D341Med (cell line): ENCODE measurements around the gene GNAO1.

ENCODE experiments used
- DNase-seq: peaks from one replicate; pipeline ENCODE4 v3.0.0; 2012; ENCODE audit warnings: low spot score

Gene GNAO1

GRCh38 chr16:56289862-56290261, 98.6 kb downstream of the GNAO1 start:
- DNase-seq = peak; percentile 63

GRCh38 chr16:56294014-56294413, 102.7 kb downstream of the GNAO1 start:
- no peak for DNase-seq

- DNase-seq = no peak
These were observed 103.3 kb downstream of the GNAO1 start for GRCh38 chr16:56294579-56294978.

DNA sequence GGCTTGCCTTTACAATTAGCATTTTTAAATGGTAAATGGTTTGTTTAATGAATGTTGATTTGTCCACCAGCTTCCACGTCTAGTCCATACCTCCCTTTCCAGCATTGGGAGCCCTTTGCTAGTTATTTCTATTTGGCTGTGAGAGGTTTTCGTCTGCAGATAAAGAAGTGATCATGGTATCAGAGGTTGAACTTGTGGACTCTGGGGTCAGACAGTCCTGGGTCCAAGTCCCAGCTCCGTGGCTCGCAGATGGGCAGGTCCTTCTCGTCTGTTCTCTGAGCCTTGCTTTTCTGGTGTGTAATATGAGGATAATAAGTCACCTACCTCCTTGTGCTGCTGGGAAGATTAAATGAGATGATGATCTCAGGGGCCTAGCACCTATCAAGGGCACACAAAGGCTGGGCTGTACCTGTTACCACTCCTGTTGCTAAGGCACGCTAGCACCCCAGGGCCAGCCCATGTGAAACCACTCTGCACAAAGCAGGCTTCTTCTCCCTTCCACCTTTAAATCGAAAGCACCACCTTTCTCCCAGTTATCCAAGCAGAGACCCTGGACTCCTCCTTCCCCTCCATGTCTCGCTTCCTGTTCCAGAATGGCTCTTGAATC, 103.9 kb downstream of the GNAO1 start:
- no peak for DNase-seq

DNA sequence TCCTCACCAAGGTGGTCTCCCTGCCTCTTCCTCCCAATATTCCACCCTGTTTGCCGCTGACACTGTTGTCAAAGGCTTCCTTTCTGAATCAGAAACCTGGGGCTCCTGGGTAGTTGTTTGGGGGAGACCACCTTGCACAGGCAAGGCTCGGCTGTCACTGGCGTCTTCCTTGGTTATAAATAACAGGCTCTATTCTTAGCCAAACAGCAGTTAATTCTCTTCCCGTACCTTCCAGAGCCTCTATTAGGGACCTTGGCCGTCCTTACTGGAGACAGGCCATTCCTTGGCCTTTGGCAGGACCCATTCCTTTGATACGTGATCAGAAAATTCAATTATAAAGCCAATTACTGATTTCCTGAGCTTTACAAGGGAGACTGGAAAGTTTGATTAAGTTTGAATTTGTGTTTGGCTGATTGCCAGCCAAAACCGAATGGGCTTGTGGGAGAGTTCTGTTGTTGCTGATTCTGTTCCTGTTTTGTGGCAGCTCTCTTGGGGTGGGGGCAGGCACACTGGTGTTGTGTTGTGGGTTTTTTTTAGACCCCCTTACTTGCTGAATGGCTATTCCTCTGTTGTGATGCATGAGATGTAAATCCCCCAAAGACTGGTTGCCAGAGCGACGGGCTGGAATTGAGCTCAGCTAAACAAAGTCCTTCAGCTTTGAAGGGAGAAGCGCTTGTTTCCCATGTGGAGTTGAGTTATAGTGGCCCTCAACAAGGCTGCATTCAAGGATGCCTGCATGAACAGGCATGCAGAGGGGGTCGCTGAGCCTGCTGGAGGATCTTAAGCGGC, 104.6 kb downstream of the GNAO1 start:
- DNase-seq = no peak

DNA sequence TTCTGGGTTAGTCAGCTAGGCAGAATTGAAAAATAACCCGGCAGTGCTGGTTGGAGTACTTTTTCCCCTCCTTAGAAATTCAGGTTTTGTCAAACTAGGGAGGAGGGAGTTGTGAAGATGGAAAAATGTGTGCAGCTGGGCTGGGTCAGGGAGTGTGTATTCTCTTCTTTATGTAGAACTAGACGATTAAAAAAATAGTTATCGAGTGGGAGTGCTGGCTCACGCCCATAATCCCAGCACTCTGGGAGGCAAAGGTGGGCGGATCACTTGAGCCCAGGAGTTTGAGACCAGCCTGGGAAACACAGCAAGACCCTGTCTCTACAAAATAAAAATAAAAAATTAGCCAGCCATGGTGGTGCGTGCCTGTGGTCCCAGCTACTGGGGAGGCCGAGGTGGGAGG, 106.4 kb downstream of the GNAO1 start:
- DNase-seq = no peak

DNA sequence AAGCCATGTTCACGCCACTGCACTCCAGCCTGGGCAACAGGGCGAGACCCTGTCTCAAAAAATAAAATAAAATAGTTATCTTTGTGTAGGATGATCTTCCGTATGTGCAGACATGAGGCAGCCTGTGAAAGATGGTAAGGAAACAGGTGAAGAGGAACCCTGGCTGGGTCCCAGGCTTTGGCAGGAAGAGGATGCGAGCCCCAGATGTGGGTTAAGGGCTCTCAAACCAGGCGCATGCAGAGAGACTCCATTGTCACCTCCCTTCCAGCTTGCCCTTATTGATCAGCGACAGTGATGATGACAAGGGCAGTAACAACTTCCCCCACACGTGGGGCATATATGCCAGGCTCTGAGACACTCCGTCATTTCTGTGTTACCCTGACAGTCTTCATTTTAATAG, 106.8 kb downstream of the GNAO1 start:
- no peak for DNase-seq

DNA sequence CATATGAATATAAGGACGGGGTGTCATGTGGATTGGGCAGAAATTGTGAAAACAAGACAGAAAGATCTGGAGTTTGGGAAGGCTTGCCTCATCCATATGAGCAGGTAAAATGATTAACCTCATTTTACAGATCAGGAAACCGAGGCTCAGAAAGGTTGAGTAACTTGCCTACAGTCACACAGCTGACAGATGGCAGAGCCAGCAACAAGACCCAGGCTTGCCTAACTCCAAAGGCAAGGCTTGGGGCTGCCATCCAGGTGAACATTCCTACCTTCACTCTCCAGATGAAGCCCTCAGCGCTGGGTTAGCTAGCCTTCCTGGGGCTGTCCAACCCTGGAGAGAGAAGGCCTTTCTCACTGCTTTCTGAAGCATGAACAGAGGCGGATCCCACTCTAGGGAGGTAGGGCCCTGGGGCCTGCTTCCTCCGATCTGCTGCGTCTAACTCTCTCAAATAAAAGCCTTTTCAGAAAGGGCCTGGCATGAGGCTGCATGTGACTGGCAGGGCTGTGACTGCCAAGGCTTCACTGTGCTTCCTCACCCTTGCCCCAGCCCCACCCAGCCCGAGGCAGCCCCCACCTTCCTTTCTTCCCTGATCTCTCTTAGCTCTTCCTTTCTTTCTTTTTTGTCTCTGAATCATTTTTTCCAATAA, 107.8 kb downstream of the GNAO1 start:
- DNase-seq = no peak

DNA sequence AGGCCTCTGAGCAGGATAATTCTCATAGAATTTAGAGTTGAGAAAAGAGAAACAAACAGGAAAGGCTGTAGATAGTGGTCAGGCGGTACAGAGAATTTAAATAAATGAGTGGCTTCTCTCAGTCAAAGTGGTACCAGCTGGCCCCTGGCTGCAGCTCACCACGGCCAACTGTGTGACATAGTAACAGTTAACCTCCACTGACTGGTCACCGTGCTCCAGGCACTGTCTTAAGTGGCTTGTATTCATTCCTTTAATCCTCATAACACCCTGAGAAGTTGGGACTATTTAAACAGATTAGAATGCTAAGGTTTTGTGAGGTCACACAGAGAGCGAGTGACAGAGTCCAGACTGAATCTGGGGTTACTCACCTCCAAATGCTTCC, 108.9 kb downstream of the GNAO1 start:
- no peak for DNase-seq

DNA sequence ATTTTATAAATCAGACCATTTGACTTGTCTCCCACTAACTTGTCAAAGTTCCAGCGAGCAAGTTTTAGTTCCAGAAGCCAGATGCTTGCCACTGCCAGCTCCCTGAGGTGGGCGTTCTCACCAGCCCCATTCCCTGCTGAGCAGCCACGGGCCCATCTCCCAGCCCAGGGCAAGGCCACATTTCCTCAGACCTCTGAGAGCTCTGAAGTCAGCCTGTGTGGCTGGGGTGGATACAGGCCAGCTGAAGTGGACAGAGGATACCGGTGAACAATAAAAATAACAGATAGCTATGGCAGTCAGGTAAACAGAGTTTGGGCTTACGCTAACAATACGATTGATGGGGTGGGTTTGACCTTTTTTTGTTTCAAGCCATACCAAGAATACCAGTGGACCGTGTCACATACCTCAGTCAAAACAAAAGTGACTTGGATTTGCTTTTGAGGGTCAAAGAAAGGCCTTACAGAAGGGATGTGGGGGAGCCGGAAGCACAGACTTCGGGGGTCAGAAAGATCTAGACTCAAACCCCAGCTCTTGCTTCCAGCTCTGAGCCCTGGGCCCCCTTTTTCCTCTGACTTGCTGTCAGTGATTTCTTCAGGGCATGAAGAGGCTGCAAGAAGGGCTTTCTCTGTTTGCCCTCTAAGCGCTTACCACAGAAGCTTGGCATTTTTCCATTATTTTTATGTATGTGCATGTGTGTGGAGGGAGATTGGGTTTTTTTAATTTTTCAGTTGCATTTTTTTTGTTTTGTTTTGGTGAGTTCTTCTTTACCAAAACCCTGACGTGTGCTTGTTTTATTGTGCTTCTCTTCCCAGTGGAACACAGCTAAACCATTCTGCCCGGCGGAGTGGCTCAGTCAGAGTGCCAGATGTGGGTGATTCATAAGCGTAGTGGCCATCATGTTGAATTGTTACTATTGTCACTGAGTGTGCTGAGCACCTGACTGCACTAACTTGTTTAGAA, 109.9 kb downstream of the GNAO1 start:
- no peak for DNase-seq

- DNase-seq = no peak
These were observed 111.2 kb downstream of the GNAO1 start for GRCh38 chr16:56302506-56302905.

DNA sequence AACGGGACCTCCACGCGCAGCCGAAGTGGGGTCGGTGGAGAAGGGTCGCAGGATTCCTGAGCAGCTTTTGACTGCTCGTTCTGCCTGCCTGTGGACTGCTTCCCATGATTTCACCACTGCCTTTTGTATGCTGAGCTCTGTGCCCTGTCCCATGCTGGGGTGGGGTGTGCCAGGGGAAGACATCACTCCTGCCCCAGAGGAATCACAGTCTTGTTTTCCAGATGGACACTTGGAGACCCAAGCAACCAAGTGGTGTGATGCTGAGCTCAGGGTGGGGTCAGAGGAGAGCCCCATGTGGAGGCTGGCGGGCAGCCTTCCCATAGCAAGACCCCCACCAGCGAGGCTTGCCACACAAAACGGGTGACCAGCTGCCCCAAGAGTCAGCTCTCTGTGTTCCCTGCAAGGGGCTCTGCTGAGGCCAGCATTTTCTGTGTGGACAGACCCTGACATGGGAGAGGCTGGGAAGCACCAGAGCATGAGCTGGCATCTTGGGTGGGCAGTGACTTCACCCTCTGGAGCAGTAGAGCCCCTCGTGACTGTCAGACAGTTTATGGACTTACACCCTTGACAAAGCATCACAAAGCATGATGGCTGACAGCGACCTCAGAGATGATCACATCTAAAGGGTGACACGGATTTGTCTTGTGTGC, 111.9 kb downstream of the GNAO1 start:
- DNase-seq = no peak

- DNase-seq = no peak
These were observed 112.6 kb downstream of the GNAO1 start for GRCh38 chr16:56303880-56304279.

- DNase-seq = no peak
These were observed 114.8 kb downstream of the GNAO1 start for GRCh38 chr16:56305956-56306565.

DNA sequence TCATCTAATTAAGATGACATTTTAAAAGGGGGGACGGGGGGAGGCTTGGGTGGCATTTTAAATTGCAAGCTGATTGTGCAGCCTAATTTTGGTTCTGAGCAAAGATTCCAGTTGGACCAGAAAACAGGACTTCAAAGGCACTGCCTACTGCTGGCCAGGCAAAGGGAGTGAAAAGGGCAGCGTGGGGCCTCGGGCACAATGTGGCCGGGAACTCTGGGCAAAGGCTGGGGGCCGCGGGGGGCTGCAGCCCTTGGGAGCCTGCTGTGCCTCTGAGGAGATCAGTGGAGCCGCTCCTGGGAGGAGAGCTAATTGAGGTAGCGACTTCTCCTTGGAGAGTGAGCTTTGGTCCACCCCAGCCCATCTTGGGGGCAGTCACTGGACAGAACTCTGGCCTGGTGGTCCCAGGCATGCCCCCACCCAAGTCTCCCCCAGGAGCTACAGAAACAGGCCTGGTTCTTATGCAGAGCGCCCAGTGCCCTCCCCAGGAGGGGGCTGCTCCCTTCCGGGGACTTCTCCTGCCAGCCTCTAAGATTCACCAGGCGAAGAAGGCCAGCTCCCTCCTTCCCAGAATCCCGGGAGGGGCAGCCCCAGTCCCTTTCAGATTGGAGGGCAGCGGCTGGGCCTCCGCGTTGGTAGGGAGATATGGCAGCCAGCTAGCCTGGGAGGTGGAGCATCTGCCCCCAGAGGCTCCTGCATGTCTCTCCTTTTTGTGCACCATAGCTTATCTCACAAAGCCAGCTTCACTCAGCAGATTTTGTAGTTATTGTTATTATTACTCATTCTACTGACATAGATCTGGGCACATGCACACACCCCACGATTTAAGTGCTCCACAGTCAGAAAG, 115.6 kb downstream of the GNAO1 start:
- DNase-seq = no peak

GRCh38 chr16:56307534-56307873, 116.2 kb downstream of the GNAO1 start:
- no peak for DNase-seq

DNA sequence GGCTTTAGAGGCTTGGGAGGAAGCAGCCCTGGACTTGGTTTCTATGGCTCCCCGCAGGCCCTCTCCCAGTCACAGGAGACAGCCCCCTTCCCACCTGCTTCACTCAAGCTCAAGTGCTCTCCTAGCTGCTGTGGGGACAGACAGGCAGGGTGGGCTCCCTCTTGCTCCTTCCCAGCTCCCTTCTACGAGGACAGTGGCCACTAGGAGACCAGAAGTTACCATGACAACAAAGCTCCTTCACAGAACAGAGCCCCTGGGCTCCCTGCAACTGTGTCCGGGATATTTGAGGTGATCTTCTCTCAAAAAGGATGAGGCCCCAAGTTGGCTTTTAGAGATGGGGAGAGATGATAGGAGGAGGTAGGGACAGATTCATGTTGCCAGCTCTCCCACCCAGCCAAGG, 117.7 kb downstream of the GNAO1 start:
- DNase-seq = no peak

DNA sequence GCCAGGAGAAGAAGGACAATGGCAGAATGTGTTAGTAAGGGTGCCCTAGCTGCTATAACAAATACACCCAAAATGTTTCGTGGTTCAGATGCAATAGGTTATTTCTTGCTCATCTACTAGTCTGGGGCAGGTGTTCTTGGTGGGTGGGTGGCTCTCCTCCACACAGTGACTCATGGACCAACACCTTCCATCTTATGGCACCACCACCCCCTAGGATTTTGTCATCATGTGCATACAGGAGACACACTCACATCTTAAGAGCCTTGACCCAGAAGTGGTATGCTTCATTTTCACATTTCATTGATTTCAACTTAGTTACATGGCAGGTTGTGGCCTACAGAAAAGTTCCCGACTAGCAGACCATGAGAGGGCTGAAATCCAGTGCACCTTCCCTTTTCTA, 119.4 kb downstream of the GNAO1 start:
- no peak for DNase-seq

DNA sequence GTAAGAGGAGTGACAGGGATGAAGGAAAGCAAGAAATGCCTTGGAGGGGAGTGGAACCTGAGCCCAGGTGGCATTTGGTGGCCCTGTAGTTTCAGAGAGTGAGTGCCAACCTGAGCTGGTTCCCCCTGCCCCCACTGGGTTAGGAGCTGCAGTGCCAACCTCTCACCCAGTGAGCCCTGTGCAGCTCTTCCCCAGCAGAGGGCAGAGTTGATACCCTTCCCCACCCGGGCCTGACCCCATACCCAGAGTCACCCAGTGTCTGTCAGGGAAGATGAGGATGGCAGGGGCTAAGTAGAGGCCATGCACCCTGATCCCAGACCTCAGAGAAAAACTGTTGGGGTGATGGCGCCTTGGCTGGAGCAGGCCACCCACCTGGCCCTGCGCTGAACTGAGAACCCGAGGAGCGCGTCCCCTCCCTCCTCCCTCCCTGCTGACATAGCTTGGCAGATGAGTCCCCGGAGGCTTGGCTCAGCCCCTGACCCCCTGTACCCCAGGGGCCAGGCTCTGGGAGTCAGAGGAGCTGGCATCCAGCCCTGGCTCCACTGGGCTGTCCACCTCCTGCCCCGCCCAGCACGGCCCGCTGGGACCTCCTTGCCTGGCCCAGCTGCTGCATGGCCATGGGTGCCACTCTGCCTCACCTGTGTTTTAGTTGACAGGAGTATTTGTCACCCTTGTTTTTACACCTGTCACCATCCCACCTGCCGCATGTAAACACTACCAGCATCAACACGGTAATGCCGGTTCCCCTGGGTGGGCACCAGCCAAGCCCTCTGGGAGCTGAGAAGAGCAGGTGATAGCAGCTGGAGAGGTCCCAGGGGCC, 120.1 kb downstream of the GNAO1 start:
- DNase-seq = peak; percentile 45

GRCh38 chr16:56312028-56312300, 120.7 kb downstream of the GNAO1 start:
- no peak for DNase-seq
